ENCODE results near the gene OR8J3.

DNA sequence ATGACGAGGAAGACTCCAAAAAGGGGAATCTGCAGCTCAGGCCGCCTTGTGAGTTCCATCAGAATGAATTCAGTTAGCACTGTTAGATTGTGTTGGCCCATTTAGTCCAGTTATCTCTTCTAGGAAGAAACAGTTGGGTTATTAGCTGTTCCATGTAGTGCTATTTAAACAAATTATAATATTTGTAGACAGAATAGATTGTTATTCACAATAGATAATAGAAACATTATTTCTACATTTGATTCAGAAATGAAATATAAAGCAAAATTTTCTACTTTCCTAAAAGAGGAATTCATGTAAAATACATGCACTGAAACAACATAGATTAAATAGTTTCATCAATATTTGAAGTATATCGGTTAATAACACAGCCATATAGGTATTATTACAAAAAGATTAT is 20.2 kb upstream of the OR8J3 start, which contains the start of gene OR8K5:
- TF ChIP-seq, protein P1, sequence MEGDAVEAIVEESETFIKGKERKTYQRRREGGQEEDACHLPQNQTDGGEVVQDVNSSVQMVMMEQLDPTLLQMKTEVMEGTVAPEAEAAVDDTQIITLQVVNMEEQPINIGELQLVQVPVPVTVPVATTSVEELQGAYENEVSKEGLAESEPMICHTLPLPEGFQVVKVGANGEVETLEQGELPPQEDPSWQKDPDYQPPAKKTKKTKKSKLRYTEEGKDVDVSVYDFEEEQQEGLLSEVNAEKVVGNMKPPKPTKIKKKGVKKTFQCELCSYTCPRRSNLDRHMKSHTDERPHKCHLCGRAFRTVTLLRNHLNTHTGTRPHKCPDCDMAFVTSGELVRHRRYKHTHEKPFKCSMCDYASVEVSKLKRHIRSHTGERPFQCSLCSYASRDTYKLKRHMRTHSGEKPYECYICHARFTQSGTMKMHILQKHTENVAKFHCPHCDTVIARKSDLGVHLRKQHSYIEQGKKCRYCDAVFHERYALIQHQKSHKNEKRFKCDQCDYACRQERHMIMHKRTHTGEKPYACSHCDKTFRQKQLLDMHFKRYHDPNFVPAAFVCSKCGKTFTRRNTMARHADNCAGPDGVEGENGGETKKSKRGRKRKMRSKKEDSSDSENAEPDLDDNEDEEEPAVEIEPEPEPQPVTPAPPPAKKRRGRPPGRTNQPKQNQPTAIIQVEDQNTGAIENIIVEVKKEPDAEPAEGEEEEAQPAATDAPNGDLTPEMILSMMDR (IDR thresholded peaks at IDR 0.05): no peak
- TF ChIP-seq POLR2A (IDR thresholded peaks at IDR 0.05) (no peak), POLR2AphosphoS5 (IDR thresholded peaks at IDR 0.05) (no peak), EP300 (IDR thresholded peaks at IDR 0.05) (no peak)

Data from suprapubic skin (tissue), 4 donors.